ENCODE measurements around the gene RGMB.

GRCh38 chr5:98789029-98789428 lies 15.6 kb downstream of the RGMB start:
- TF ChIP-seq, protein P1, sequence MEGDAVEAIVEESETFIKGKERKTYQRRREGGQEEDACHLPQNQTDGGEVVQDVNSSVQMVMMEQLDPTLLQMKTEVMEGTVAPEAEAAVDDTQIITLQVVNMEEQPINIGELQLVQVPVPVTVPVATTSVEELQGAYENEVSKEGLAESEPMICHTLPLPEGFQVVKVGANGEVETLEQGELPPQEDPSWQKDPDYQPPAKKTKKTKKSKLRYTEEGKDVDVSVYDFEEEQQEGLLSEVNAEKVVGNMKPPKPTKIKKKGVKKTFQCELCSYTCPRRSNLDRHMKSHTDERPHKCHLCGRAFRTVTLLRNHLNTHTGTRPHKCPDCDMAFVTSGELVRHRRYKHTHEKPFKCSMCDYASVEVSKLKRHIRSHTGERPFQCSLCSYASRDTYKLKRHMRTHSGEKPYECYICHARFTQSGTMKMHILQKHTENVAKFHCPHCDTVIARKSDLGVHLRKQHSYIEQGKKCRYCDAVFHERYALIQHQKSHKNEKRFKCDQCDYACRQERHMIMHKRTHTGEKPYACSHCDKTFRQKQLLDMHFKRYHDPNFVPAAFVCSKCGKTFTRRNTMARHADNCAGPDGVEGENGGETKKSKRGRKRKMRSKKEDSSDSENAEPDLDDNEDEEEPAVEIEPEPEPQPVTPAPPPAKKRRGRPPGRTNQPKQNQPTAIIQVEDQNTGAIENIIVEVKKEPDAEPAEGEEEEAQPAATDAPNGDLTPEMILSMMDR (IDR thresholded peaks at IDR 0.05): no peak
- no peak for TF ChIP-seq POLR2A (IDR thresholded peaks at IDR 0.05)
